Left colon (tissue), 2 donors: ENCODE measurements around the gene PAX9. TPM values are rescaled to one million over a fixed set of nuclear protein-coding genes. Genes with fewer than 3 reads are reported as not detected.

ENCODE experiments used
- ATAC-seq: fragments of 200-7000 bp; cut with Tn5 transposase; one replicate; pipeline ENCODE4 v1.9.1; 2020; ENCODE audit warnings: mild to moderate bottlenecking, moderate library complexity
- DNase-seq, 2 donors: peaks; one replicate each; pipeline ENCODE4 v3.0.0-alpha.2; 2020
- intact Hi-C, 2 donors: fragments of 100-400 bp; cut with DNase I in 1 of 2; cut with micrococcal nuclease in 1 of 2; formaldehyde crosslinking; loops; one replicate each; pipeline versions ENCODE4 v1.11.2 to v1.14.0; 2022; cut with DNase I, micrococcal nuclease
- total RNA-seq, 2 donors: library from RNA; stranded (reverse); fragmentation: NEBNext Ultra II Directional; extraction: Animal tissue kit (Norgen Biotek cat#: 25700); gene quantifications; one replicate each; pipeline ENCODE4 v1.2.1, GENCODE V29; 2021
- donor health status: DM: no; HTN: no; CAD: no.
- donor health status: DM: yes; HTN: yes; CAD: no.

The PAX9 gene
- total RNA-seq, 2 donors from 2014 or later = 0.22 to 0.24 TPM

DNA sequence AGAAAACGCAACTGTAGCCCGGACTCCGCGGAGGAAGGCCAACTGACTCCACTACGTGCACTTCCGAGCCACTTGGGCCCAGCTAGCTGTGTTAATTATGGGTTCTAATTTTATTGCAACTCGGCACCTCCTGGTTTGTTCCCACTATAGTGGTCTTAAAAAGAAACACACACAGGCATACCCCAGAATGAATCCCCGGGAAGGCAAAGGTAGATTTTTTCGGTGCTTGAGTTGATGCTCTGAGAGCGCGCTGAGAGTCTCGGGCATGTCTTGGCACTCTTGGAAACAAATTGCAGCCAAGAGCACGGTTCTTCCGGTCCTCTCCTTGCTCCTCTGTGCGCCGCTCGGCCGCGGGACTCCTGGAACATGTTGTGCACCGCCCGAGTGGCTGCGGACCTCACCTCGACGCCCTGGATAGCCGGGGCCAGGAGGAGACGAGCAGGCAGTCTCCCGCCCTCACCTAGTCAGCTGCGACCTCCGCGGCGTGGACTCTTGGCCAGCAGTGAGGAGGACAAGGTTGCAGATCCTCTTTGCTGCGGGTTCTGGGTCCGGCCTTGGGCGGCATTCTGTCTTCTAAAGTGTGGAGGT is 6.8 kb upstream of the PAX9 start:
- no peak for ATAC-seq
- intact Hi-C loops = no loop called here
- DNase-seq = no peak

DNA sequence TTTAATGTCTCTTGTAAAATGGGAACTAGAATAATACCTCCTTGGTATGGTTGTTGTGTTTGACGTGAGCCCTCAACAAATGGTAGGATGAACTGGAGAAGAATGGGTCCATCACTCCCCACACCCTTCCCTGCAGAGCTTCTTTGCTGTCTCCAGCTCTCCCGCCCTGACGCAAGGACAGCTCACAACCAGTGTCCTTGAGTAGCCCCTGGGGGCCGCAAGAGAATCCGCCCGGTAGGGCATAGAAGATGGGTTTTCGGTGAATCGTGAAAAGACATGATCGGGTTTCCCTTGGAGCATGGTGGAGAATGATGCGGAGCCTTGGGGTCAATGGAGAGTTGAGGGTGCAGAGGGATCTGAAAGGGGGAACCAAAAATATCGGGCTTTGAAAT is 6.1 kb upstream of the PAX9 start:
- intact Hi-C loops = no loop called here
- no peak for DNase-seq
- ATAC-seq = no peak

- DNase-seq (peak in 1 of 2 donors; percentile 50), ATAC-seq (peak; percentile 59)
- intact Hi-C loops = no loop called here
Observed at GRCh38 chr14:36655963-36656686, 5.5 kb upstream of the PAX9 start.

DNA sequence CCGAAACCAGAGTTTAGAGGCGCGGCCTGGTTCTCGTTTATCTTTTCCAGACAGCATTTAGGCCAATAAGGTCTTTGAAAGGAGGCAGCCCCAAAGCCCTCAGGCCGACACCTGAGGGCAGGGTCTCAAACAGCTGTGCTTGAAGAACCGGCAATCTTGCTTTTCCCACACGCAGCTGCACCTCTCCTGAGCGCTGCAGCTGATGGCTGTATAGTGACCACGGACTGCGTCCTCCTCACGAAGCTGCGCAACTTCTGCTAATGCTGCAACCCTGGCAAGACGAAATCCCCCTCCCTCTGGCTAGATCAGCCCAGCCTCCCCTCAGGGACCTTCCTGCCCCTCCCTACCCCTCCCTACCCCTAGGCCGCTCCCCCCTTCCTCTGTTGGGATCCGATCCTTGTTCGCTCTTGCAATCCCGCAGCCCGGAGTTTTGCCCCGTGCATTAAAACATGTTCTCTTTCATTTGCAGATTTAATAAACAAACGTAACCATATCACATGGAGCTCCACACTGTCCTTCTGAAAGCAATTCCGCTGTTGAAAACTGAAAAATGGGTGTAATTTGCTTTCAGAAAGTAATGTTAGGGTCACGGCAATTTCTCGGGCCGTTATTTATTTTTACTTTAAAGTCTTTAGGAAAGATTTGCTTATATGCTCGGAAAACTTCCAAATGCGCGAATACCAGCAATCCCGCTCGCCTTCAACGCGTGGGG is 4.8 kb upstream of the PAX9 start:
- DNase-seq = no peak
- ATAC-seq = no peak
- intact Hi-C loops = no loop called here

DNA sequence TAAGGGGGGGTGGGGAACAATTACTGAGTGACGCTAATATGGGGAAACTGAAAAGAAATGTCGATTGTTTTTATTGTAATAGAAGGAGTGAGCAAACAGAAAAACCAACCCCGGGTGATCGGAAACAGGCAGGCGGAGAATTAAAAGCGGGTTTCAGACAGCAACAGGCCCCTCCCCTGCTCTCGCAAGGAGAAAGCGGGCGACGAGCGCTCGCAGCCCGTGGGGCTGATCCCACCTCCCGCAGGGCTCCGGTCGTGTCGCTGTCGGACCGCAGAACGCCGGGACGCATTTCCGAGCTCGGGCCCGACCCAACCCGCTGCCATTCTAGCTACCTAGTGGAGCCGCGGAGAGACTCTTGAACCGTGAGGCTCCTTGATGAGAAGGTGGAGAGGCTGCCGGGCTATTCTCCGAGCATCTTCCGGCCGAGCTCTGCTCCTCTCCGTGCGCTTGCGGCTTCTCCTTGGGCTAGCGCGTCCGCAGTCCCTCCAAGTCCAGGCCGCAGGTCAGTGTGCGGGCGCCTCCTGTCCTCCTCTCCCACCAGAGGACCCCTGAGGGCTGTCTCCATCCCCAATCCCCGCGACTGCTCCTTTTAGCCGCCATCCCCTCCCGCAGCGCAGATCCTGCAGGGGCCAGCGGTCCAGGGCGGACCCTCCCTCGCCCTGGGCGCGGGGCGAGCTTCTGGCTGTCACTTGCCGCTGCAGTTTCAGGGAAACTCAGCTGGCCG is 4.1 kb upstream of the PAX9 start:
- DNase-seq = no peak
- intact Hi-C loops = no loop called here
- ATAC-seq = no peak

DNA sequence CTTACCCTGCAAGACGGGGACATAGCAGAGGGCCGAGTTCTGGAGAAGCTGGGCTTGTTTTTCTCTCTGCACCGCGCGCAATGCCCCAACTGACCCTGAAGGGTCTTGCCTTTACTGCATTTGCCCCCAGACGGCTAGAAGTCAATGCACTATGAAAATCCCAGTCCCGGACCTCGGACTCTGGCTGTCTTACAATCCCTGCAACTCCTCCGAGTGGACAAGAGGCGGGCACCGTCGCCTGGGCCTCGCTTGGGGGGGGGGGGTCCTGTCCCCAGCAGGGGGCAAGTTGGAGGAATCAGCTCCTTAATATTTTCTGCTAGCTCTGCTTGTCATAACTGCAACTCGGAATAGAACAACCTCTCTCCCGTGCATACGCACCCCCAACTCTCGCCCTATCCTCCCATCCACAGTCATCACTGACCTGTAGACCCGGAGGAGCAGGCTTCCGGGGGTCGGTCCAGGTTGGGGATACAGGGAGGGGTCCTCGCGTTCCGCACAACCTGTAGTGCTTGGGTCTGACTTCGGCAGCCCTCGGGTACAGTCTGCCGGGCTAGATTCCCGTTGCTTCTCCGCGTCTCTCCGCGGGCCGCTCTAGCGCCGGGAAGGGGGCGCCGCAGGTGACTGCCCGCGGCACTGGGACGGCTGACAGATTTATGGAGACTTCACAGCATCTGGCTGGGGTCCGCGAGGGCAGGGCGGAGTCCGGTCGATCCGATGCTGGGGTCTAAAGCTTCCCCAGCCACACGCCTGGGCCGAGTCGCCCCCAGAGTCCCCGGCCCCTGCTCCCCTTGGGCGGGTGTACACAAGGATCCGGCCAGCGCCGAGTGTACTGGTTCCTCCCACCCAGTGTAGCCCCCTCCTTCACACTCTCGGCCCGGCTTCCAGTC is 3.3 kb upstream of the PAX9 start:
- ATAC-seq (no peak), DNase-seq (no peak)
- intact Hi-C loops = no loop called here

GRCh38 chr14:36659010-36659821 is 2.4 kb upstream of the PAX9 start:
- ATAC-seq = no peak
- intact Hi-C loops = no loop called here
- no peak for DNase-seq

DNA sequence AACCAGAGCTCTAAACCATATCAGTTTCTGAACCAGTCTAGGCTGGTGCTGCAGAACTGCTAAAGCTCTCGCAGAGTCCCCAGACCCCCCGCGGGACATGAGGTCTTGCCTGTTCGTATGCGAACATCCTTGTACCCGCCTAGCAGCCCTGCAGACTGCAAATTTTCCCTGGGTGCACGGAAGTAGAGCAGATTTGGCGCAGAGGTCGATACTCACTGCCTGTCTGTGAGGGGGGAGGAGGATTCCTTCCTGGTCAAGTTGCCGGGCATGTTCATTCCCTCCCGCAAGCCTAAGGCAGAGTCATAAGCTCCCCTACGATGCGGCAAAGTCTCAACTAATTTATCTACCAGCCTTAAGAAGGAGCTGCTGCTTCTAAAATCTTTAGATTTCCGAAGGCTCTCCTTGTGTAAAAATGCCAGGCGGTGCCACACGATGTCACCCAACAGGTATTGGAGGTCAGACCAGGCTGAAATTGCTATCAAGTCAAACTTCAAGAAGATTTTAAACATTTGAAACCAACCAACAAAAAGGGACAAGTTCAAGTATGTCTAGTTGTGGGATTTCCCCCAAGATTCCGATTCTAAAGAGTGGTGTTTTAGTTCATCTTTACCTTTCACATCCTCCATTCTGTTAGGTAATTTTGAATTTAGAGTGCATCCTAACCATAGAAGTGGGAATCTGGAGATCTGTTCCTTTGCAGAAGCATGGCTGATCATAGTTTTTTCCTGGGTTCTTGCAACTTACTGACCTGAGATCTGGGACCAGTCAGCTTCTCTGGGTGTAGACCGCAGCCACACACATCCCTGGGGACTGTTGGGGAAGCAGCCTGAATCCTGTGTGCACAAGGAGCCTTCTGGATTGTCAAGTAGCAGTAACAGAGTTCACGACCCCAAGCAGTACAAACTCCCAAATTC is 1.6 kb upstream of the PAX9 start:
- no peak for DNase-seq
- no peak for ATAC-seq
- intact Hi-C loops = no loop called here

- intact Hi-C loops = no loop called here
- ATAC-seq = peak; percentile 29
- DNase-seq = no peak
Observed at GRCh38 chr14:36660736-36661505, 739 bp upstream of the PAX9 start.

- intact Hi-C loops = no loop called here
- DNase-seq (no peak), ATAC-seq (no peak)
Observed at GRCh38 chr14:36662258-36662542, 540 bp downstream of the PAX9 start.

GRCh38 chr14:36662543-36663403 is 1.1 kb downstream of the PAX9 start:
- ATAC-seq = peak; percentile 8
- DNase-seq = no peak
- intact Hi-C loops = no loop called here

- ATAC-seq = no peak
- intact Hi-C loops = no loop called here
- no peak for DNase-seq
Observed at GRCh38 chr14:36663404-36664321, 2.0 kb downstream of the PAX9 start.

- intact Hi-C loops = no loop called here
- ATAC-seq = no peak
Observed at GRCh38 chr14:36664322-36665193, 2.9 kb downstream of the PAX9 start.

More at GRCh38 chr14:36664322-36665193, 2.9 kb downstream of the PAX9 start:
- DNase-seq = no peak
